K562 (cell line): ENCODE results near the gene SPAG7. TPM values are rescaled to one million over a fixed set of nuclear protein-coding genes. Genes with fewer than 3 reads are reported as not detected.

Experiments
- ATAC-seq: fragments of 200-7000 bp; cut with Tn5 transposase; 3 replicates; pipeline ENCODE4 v1.9.1; 2020; ENCODE audit warnings: moderate library complexity
- BruUV-seq: library from RNA; stranded (reverse); fragments of 400-500 nt; replicated peaks from 2 replicates; lab custom pipeline; 2021; lab: Mats Ljungman, UMichigan
- CTCF ChIA-PET: fragments of 300-600 bp; formaldehyde crosslinking; extraction: SDS; loops from one replicate; lab custom pipeline; 2021; ENCODE audit warnings: low intra/inter-chr PET ratio; lab: Yijun Ruan, JAX
- POLR2A ChIA-PET: fragments of 300-600, 350-650 bp; sonication (Branson Sonifier 250); formaldehyde crosslinking; extraction: SDS; loops from one replicate; lab custom pipeline; 2021; ENCODE audit warnings: antibody characterized with exemption, inconsistent platforms; lab: Yijun Ruan, JAX
- DNase-seq, 4 experiments: peaks; one replicate each; pipeline versions ENCODE4 v3.0.0 to v3.0.0-alpha.2; 2011 to 2018; ENCODE audit warnings: low spot score in 3 of 4, mixed read lengths in 3 of 4; ENCODE audit errors: extremely low read depth in 1 of 4
- FAIRE-seq: peaks from 2 replicates; lab custom pipeline; 2011; peaks lifted over from hg19 to GRCh38; lab: Jason Lieb, UNC
- H2AFZ ChIP-seq: 2 replicates; pipeline ENCODE4 v1.6.0; 2011; ENCODE audit warnings: low read depth, low read length, control low read depth, inconsistent platforms
- H3K27ac ChIP-seq: fragments of 200-600 bp; 3 replicates; pipeline ENCODE4 v1.8.0; 2011; ENCODE audit warnings: low read depth, mild to moderate bottlenecking, control low read depth, inconsistent platforms, low read length, moderate library complexity, mixed read lengths; ENCODE audit errors: extremely low read depth
- H3K27me3 ChIP-seq, 2 experiments: fragments of 300-600 bp in 1 of 2; 2 replicates in 1 of 2; 3 replicates in 1 of 2; pipeline versions ENCODE4 v1.6.0 to v1.8.0; 2011; ENCODE audit warnings: inconsistent platforms in 2 of 2, low read length in 2 of 2, mild to moderate bottlenecking in 1 of 2, mixed read lengths in 1 of 2, moderate library complexity in 1 of 2; ENCODE audit not compliant: control insufficient read depth in 2 of 2, insufficient read depth in 2 of 2
- H3K36me3 ChIP-seq: fragments of 300-600 bp; 3 replicates; pipeline ENCODE4 v1.8.0; 2011; ENCODE audit warnings: mild to moderate bottlenecking, low read length, inconsistent platforms; ENCODE audit not compliant: control insufficient read depth, insufficient read depth
- H3K4me1 ChIP-seq, 2 experiments: fragments of 200-600 bp in 1 of 2; replicated peaks in 1 of 2; 2 replicates in 1 of 2; 3 replicates in 1 of 2; pipeline versions ENCODE4 v1.5.1 to v1.8.0; 2011; ENCODE audit warnings: inconsistent platforms in 2 of 2, low read length in 2 of 2, mild to moderate bottlenecking in 1 of 2, mixed read lengths in 1 of 2, moderate library complexity in 1 of 2; ENCODE audit not compliant: control insufficient read depth in 2 of 2, insufficient read depth in 2 of 2
- H3K4me2 ChIP-seq: 2 replicates; pipeline ENCODE4 v1.6.1; 2011; ENCODE audit warnings: low read length, control low read depth, inconsistent platforms, mixed read lengths; ENCODE audit not compliant: insufficient read depth
- H3K4me3 ChIP-seq: fragments of 200-600 bp; sonication (generic), shearing (Covaris generic); 2 replicates; pipeline ENCODE4 v1.5.1; 2016; ENCODE audit warnings: control low read depth, inconsistent platforms
- H3K79me2 ChIP-seq: fragments of 200-600 bp; 3 replicates; pipeline ENCODE4 v1.8.0; 2011; ENCODE audit warnings: low read length, inconsistent platforms; ENCODE audit not compliant: control insufficient read depth, insufficient read depth
- H3K9ac ChIP-seq, 2 experiments: 2 replicates each; pipeline versions ENCODE4 v1.6.0 to v1.6.1; 2011; ENCODE audit warnings: low read depth in 2 of 2, low read length in 2 of 2, control low read depth in 1 of 2, inconsistent platforms in 1 of 2, mild to moderate bottlenecking in 1 of 2, mixed read lengths in 1 of 2; ENCODE audit not compliant: insufficient read depth in 1 of 2
- H3K9me1 ChIP-seq: one replicate; pipeline ENCODE4 v1.6.0; 2011; ENCODE audit warnings: inconsistent platforms, mild to moderate bottlenecking, low read length, moderate library complexity; ENCODE audit not compliant: control insufficient read depth, insufficient read depth
- H3K9me3 ChIP-seq: replicated peaks from 2 replicates; pipeline ENCODE4 v1.5.1; 2011; ENCODE audit warnings: low read depth, low read length, inconsistent platforms; ENCODE audit not compliant: control insufficient read depth, insufficient read depth
- H4K20me1 ChIP-seq: replicated peaks from 2 replicates; pipeline ENCODE4 v1.6.1; 2011; ENCODE audit warnings: low read length, inconsistent platforms, mixed read lengths; ENCODE audit not compliant: control insufficient read depth, insufficient read depth
- BCLAF1 ChIP-seq, 2 experiments: fragments of 450-650 bp in 1 of 2; IDR thresholded peaks; 2 replicates each; pipeline ENCODE4 v1.6.1; 2011 to 2017; ENCODE audit warnings: low read depth in 2 of 2, antibody characterized with exemption in 1 of 2, borderline replicate concordance in 1 of 2, low read length in 1 of 2, mild to moderate bottlenecking in 1 of 2, mixed read lengths in 1 of 2; ENCODE audit not compliant: control insufficient read depth in 1 of 2
- CBFA2T3 ChIP-seq: fragments of 450-650 bp; IDR thresholded peaks from 2 replicates; pipeline ENCODE4 v1.6.1; 2017
- CBFB ChIP-seq: sonication (generic); formaldehyde crosslinking; IDR thresholded peaks from 2 replicates; pipeline ENCODE4 v1.4.0; 2020; ENCODE audit warnings: mild to moderate bottlenecking, missing genetic modification reagents
- CCAR2 ChIP-seq: fragments of 200-400 bp; formaldehyde crosslinking; IDR thresholded peaks from 2 replicates; pipeline ENCODE4 v1.6.1; 2017; ENCODE audit warnings: mild to moderate bottlenecking, low read depth, low read length
- CREBBP ChIP-seq: IDR thresholded peaks from one replicate; pipeline ENCODE4 v1.6.1; 2012; ENCODE audit warnings: low read depth, mild to moderate bottlenecking, control low read depth, inconsistent platforms, low read length
- DMBX1 ChIP-seq: fragments of 250-450 bp; sonication (Bioruptor Pico); IDR thresholded peaks from 2 replicates; pipeline ENCODE4 v1.8.0; 2022; ENCODE audit warnings: inconsistent platforms, mild to moderate bottlenecking, moderate library complexity, borderline replicate concordance
- NFE2L1 ChIP-seq: fragments of 450-650 bp; IDR thresholded peaks from 2 replicates; pipeline ENCODE4 v1.6.1; 2016; ENCODE audit warnings: missing genetic modification characterization, low read depth, mild to moderate bottlenecking, missing compliant biosample characterization, moderate library complexity, borderline replicate concordance
- POLR2G ChIP-seq: fragments of 200-400 bp; formaldehyde crosslinking; IDR thresholded peaks from 2 replicates; pipeline ENCODE4 v1.6.1; 2017; ENCODE audit warnings: low read depth, mild to moderate bottlenecking, antibody characterized with exemption, low read length, moderate library complexity
- POLR3A ChIP-seq: IDR thresholded peaks from 2 replicates; pipeline ENCODE4 v1.6.1; 2011; ENCODE audit warnings: borderline replicate concordance, mild to moderate bottlenecking, moderate library complexity; ENCODE audit not compliant: insufficient read length, insufficient read depth; ENCODE audit errors: extremely low read depth
- USF1 ChIP-seq: sonication (generic); formaldehyde crosslinking; IDR thresholded peaks from 2 replicates; pipeline ENCODE4 v1.9.0; 2022; ENCODE audit warnings: mild to moderate bottlenecking, missing genetic modification reagents
- ZNF274 ChIP-seq: IDR thresholded peaks from 2 replicates; pipeline ENCODE4 v1.6.1; 2011; ENCODE audit warnings: low read depth, mild to moderate bottlenecking, low read length, moderate library complexity, borderline replicate concordance
- WGBS: fragments of 100-300 bp; shearing (Covaris generic); methylation state at CpG from one replicate; pipeline ENCODE4 v1.1.6; 2016; ENCODE audit warnings: low coverage, mixed read lengths; ENCODE audit not compliant: insufficient coverage; ENCODE audit errors: missing lambda C conversion rate; 5-methylcytosine and 5-hydroxymethylcytosine counted together
- in situ Hi-C: fragments of 300-500 bp; cut with MboI; formaldehyde crosslinking; loops from 4 replicates; pipeline ENCODE4 v1.15.0; 2018; ENCODE audit warnings: inconsistent platforms, mixed read lengths
- intact Hi-C: fragments of 100-400 bp; cut with micrococcal nuclease; formaldehyde crosslinking; loops from 2 replicates; pipeline ENCODE4 v1.14.2; 2022
- polyA plus RNA-seq, 8 experiments: library from polyadenylated mRNA; depleted of rRNA in 4 of 8; stranded (reverse) in 5 of 8; unstranded in 3 of 8; fragments of >200 nt; fragmentation: Nextera tagmentation in 2 of 8; fragmentation: Illumina TruSeq in 1 of 8; extraction: Ambion mirVana in 2 of 8; extraction: Trizol in 1 of 8; gene quantifications; 2 replicates each; pipeline versions ENCODE4 v1.2.1 to v1.2.3, GENCODE V29; 2011 to 2014; ENCODE audit warnings: inconsistent platforms in 1 of 8, missing spikeins in 1 of 8
- total RNA-seq, 7 experiments: library from RNA; depleted of rRNA in 6 of 7; stranded (reverse); fragments of >200 nt in 6 of 7; fragmentation: Illumina TruSeq in 2 of 7; extraction: Trizol in 2 of 7; gene quantifications; 2 replicates each; pipeline versions ENCODE4 v1.2.1 to v1.2.3, GENCODE V29; 2011 to 2021; ENCODE audit warnings: low replicate concordance in 1 of 7
- TF ChIP-seq, protein P1 (sequence below): fragments of 250-450 bp; sonication (Bioruptor Pico); IDR thresholded peaks from 2 replicates; pipeline ENCODE4 v1.9.0; 2021; ENCODE audit warnings: mild to moderate bottlenecking
- TF ChIP-seq, protein P2 (sequence below): sonication (generic); formaldehyde crosslinking; IDR thresholded peaks from 2 replicates; pipeline ENCODE4 v1.8.0; 2022; ENCODE audit warnings: mild to moderate bottlenecking, missing genetic modification reagents, borderline replicate concordance

The SPAG7 gene
- total and polyA plus RNA-seq, 9 of the 15 experiments (the other 6 are each of a cell fraction or from before 2014, with no cell fraction given), result 5.6 to 53.5 (median 36.3) TPM

GRCh38 chr17:4934173-4934979, 33.2 kb downstream of the SPAG7 start:
- Histone ChIP-seq H3K4me2 (peak overlapping the region; percentile 18; the same call in 1 of the 2 replicates), H3K36me3 (peaks cover 26% of the 10 kb centered on the region), H3K4me3 (no peak overlapping the region), H3K79me2 (peaks cover 16% of the 10 kb centered on the region), H3K4me1 (peaks cover 10 to 29% of the 10 kb centered on the region in 2 experiments; a peak in 4 of 5 replicates), H3K9me3 (no peaks in the 10 kb centered on the region), H3K9me1 (no peaks in the 10 kb centered on the region), H3K27me3 (no peaks in the 10 kb centered on the region), H3K9ac (peak overlapping the region in 1 of 2 experiments; percentile 80; a peak in 2 of 4 replicates), H2AFZ (no peak overlapping the region), H3K27ac (no peak overlapping the region), H4K20me1 (no peaks in the 10 kb centered on the region)
- ChIA-PET CTCF (no interaction called here), POLR2A (interaction anchor here (0.6 to 2.1 kb wide), 6 partner anchors 8 to 33 kb away, joined by 3 to 7 read pairs (median 4); partner anchors contain the start of gene SPAG7)
- FAIRE-seq, result peak; percentile 58
- BruUV-seq, result no TSS peak
- intact Hi-C loops (no loop called here), in situ Hi-C loops (no loop called here)
- 23% methylated on average over 8 of the region's 14 CpGs for WGBS
- ATAC-seq, result peak; percentile 85
- peak; percentile 28 to 55 (median 35) for DNase-seq
- TF ChIP-seq USF1 (CRISPR knock-in tag), result no peak
- TF ChIP-seq NFE2L1 (tag), result no peak
- no peak for TF ChIP-seq CCAR2
- no peak for TF ChIP-seq CBFA2T3
- TF ChIP-seq DMBX1 (CRISPR knock-in tag), result no peak
- TF ChIP-seq POLR3A, result no peak
- TF ChIP-seq BCLAF1 (IDR thresholded peaks at IDR 0.05; ENCODE audit: borderline replicate concordance in 1 of 2, control insufficient read depth in 1 of 2, low read depth in 2 of 2, low read length in 1 of 2), result no peak
- TF ChIP-seq, protein P1, sequence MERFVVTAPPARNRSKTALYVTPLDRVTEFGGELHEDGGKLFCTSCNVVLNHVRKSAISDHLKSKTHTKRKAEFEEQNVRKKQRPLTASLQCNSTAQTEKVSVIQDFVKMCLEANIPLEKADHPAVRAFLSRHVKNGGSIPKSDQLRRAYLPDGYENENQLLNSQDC, result no peak
- TF ChIP-seq, protein P2, sequence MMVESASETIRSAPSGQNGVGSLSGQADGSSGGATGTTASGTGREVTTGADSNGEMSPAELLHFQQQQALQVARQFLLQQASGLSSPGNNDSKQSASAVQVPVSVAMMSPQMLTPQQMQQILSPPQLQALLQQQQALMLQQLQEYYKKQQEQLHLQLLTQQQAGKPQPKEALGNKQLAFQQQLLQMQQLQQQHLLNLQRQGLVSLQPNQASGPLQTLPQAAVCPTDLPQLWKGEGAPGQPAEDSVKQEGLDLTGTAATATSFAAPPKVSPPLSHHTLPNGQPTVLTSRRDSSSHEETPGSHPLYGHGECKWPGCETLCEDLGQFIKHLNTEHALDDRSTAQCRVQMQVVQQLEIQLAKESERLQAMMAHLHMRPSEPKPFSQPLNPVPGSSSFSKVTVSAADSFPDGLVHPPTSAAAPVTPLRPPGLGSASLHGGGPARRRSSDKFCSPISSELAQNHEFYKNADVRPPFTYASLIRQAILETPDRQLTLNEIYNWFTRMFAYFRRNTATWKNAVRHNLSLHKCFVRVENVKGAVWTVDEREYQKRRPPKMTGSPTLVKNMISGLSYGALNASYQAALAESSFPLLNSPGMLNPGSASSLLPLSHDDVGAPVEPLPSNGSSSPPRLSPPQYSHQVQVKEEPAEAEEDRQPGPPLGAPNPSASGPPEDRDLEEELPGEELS (CRISPR knock-in tag), result no peak
- peak; percentile 70 for TF ChIP-seq POLR2G
- no peak for TF ChIP-seq ZNF274
- peak; percentile 65; the same call in 1 of the 2 replicates for TF ChIP-seq CBFB
- no peak for TF ChIP-seq CREBBP
